ENCODE measurements around the gene FEM1C.

DNA sequence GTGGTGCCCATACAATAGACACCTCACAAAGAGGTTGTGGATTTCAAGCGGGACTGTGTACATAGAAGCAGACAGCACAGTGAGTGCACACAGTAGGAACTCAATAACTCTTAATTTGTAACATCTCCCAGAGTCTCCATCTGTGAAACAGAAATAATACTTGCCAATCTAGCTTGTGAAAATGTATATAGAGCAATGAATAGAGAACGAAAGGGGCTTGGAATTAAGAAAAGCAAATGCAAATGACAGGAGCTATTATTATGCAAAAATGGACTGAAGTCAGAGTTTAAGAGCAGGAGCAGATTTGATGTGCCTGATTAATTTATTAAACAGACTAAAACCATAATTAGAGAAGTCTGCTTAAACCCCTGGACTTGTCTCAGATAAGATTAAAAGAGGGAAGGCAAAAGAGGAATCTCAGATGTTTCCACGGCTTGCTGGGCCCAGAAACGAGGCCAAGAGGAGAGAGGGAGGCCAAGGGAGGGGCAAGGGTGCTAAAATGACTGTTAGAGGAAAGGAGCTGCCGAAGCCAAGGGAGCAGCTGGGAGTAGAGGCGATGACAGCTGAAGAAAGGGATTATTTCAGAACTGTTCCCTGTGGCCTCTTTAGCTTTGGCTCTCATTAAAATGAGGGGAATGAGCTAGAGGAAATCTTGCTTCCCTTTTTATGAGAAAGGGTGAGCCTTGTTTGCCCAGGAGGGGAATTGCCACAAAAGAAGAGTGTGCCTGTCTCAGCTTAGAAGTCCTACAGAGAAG, 72.1 kb downstream of the FEM1C start:
- TF ChIP-seq GLIS3 (CRISPR knock-in tag; IDR thresholded peaks at IDR 0.05): no peak
- no peak for TF ChIP-seq SNAI2 (CRISPR knock-in tag; IDR thresholded peaks at IDR 0.05)
